Subcutaneous adipose tissue (tissue), 4 donors: ENCODE results near the gene NWD2. TPM values are rescaled to one million over a fixed set of nuclear protein-coding genes. Genes with fewer than 3 reads are reported as not detected.

Experiments
- CTCF ChIP-seq: fragments of 450-650 bp; IDR thresholded peaks from one replicate; pipeline ENCODE4 v1.5.1; 2016; ENCODE audit warnings: low read depth, mild to moderate bottlenecking, control low read depth, antibody characterized with exemption, moderate library complexity
- total RNA-seq, 4 donors: library from RNA; depleted of rRNA; stranded (reverse); fragments of >200 nt; gene quantifications; one replicate each; pipeline ENCODE4 v1.1.0, GENCODE V29; 2016

Gene NWD2
- total RNA-seq, 4 donors from 2014 or later: 0.22 to 20.2 (median 2.0) TPM

- TF ChIP-seq CTCF: no peak
These were observed 177.6 kb downstream of the NWD2 start for GRCh38 chr4:37422102-37422501.

GRCh38 chr4:37422638-37423037 lies 178.1 kb downstream of the NWD2 start:
- no peak for TF ChIP-seq CTCF

- TF ChIP-seq CTCF: no peak
These were observed 178.8 kb downstream of the NWD2 start for GRCh38 chr4:37423310-37423709.

GRCh38 chr4:37424753-37425152 lies 180.2 kb downstream of the NWD2 start:
- TF ChIP-seq CTCF: no peak

GRCh38 chr4:37425857-37426256 lies 181.3 kb downstream of the NWD2 start:
- no peak for TF ChIP-seq CTCF

GRCh38 chr4:37427193-37427592 lies 182.7 kb downstream of the NWD2 start:
- TF ChIP-seq CTCF: no peak

GRCh38 chr4:37429906-37430305 lies 185.4 kb downstream of the NWD2 start:
- TF ChIP-seq CTCF: no peak
